MV-4-11 (cell line): ENCODE measurements around the gene DDX4.
"Not testable (repeated sequence)": the region's sequence is repeated elsewhere in the genome, so short reads cannot be mapped to it uniquely, and the experiment has no call there.

ENCODE experiments used
- DNase-seq: peaks from one replicate; lab custom pipeline; 2025; lab: John Stamatoyannopoulos, UW

DDX4 gene

DNA sequence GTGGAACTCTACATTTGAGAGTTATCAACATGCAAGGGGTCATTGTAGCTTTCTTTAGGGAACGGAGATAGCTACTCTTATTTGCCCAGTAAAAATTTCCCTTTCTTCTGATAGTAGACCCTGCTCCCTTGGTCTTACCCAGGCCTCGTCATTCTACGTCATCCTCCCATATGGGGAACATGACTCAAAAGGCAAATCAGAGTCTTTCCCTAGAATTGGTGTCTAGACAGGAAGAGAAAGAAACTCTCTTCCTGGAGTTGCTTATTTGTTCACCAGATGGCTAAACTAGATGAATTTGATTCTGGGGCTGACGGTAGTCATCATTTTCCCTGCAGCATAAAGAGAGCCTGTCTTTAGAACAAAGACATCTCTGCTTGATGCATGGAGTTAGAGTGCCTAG is 13.6 kb upstream of the DDX4 start:
- DNase-seq: no peak

DNA sequence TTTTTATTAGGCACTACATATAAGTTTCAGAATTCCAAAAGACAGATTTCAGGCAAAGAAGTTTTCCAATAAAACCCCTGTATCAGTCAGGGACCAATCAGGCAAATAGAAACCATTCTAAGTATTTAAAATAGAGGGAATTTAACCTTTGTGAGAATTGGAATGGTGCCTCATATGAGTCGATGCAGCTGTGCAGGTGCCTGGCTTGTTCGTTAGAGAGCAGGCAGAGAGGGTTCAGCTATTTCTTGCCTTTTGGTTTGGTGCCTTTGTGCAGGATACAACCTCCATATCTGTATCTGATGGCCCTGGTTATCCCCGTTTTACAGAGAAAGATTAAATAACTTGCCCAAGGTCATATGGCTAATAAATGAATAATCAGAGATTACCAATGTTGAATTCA is 6.0 kb upstream of the DDX4 start:
- DNase-seq: no peak

DNA sequence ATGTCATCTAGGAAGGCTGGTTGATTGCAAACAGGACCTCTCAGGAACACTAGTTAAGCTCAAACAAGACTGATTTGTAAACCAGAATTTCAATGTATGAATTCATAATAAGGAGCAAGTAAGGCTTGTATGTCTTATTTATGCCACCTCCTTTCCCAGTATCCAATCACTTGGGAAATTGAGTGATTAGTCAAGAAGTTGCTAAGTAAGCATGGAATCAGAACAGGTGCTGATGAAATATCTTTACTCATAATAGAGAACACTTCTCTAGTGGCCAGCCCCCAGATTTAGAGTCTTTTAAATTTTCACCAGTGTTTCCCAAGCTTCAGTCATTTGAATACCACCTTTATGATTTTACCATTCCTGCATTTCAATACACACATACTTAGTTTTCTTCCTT is 5.3 kb upstream of the DDX4 start:
- DNase-seq: no peak

DNA sequence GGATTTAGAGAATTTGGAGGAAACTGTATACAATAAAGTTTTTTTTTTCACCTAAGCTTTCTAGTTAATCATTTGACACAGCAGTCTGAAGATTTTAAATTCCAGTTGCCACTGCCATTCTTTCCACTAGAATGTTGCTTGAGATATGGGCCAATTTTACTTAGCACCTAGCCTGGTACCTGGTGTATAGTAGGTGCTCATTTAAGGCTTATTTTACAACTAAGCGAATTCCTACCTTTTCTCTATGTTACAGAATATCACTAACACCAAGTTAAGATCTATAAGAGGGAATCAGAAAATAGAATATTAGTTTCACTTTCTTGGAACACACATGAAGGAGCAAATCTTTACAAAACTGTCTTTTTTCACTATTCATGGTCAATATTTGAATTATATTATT is 3.2 kb upstream of the DDX4 start:
- no peak for DNase-seq

DNA sequence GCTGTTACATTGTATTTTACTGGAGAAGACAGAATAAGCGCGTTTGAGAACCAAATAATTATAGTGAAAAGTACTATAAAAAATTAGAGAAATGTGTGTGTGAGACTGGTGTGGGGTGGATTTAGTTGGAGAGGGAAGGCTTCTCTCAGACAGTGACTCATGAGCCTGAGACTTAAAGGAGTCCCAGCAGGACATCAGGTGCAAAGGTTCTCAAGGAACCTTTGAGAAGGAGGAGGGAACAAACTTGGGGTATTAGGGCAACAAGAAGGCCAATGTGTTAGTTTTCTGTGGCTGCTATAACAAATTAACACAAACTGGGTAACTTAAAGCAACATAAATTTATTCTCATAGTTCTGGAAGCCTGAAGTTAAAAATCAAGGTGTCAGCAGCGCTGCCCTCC is 4.9 kb downstream of the DDX4 start:
- no peak for DNase-seq

DNA sequence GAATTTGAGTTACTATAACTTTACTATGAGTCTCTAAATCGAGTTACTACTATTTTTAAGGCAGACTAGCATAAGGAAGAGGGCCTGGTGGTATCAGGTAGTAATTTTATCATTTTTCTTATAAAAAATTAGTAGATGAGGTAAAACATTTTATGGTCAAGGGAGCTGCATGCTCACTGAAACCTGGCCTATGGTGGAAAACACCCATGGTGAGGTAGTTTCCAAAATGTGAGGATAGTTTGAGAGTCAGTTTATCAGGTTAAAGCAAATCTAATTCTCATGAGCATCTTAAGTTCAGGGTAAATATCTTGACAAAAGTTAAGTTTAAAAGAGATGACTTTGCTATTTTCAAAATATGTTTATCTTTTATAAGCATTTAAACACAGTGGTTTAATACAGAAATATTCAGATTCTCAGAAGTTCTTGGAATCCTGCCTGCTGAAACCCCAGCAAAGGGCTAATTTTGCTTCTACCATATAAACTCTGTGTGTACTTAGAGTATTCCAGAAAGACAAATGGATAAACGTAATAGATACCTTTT is 10.0 kb downstream of the DDX4 start:
- DNase-seq: no peak

DNA sequence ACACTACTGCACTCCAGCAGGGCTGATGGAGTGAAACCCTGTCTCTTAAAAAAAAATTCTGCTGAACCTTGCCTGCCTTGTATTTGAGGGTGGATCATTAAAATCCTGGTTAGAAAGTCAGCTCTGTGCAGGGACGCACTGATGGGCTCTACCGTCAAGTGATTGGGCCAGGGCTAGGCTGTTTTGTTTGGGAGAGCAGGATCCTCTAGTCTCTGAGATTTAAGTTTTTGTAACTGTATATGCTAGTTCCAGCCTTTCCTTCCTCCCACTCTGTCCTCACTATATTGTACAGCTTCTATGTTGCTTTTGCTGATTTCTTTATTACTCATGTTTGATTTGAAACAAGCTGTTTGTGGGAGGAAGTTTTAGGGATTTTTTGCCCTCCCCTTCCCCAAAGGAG is 11.5 kb downstream of the DDX4 start:
- no peak for DNase-seq

DNA sequence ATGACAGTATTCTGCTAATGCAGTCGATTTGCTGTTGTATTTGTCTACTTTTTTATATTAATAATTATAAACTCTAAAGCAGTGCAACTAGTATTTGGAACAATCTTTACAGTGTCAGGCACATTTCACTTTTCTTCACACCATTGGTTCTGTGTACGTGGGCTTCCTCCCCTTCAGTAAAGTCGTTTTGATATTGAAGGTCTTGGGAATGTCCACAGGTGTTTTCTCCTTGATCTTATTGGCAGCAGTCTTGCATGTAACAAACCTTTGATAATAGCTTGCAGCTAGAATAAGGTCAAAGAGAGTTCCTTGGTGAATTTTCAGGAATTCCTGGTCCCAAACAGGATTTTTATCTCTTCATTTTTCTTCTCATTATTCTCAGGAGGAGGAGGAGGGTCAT is 12.2 kb downstream of the DDX4 start:
- DNase-seq: no peak

DNA sequence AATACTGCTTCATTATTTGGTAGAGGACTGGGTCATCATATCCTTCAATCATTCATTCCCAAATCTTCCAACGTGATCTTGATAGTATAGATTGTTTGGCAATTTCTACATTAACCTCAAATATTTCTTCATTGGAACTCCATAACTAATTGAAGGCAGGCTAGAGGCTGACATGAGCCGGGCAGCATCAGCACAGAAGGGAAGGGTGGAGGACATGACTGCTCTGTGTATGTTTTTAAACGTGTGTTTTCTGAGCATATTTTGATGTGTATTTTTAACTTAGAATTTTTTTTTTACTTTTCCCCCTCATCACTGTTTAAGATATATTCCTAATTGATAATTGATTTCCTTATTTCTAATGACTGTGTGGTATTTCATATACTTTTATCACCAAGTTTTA is 12.6 kb downstream of the DDX4 start:
- no peak for DNase-seq

DNA sequence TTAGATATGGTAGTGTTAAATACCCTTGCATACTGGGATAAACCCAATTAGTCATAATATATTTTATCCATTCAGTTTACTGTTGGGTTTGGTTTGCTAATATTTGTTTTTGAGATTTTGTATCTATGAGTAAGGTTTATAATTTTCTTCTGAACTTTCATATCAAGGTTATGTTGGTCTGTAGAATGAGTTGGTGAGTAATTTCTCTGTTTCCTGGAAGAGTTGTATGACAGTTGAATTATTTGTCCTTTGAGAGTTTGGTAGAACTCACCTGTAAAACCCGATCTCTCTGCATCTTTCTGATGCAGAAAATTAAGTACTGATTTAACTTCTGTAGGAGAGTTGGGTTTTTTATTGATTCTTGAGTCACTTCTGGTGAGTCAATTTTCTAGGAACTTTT is 20.4 kb downstream of the DDX4 start:
- no peak for DNase-seq

DNA sequence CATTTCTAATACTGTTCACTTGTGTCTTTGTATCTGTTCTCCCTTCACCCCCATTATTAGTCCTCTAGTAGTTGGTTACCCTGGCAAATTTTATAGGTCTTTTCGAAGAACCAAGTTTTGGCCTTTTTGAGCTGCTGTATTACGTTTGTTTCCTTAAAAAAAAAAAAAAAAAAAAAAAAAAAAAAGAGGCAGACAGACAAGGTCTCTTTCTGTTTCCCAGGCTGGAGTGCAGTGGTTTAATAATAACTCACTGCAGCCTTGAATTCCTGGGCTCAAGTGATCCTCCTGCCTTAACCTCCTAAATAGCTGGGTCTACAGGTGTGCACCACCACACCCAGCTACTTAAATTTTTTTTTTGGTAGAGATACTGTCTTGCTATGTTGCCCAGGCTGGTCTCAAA is 20.9 kb downstream of the DDX4 start:
- DNase-seq: no peak

DNA sequence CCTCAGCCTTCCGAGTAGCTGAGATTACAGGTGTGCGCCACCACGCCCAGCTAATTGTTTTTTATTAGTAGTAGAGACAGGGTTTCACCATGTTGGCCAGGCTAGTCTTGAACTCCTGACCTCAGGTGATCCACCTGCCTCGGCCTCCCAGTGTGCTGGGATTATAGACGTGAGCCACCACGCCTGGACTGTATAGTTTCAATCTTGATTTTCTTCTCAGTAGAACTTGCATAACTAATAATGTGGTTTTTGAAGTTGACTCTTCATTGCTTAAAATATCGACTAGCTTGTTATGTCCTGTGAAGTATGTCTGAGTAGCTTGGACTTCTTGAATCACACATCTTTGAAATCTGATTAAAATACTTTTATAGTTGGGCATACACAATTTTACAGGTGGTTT is 23.9 kb downstream of the DDX4 start:
- DNase-seq: not testable (repeated sequence)

DNA sequence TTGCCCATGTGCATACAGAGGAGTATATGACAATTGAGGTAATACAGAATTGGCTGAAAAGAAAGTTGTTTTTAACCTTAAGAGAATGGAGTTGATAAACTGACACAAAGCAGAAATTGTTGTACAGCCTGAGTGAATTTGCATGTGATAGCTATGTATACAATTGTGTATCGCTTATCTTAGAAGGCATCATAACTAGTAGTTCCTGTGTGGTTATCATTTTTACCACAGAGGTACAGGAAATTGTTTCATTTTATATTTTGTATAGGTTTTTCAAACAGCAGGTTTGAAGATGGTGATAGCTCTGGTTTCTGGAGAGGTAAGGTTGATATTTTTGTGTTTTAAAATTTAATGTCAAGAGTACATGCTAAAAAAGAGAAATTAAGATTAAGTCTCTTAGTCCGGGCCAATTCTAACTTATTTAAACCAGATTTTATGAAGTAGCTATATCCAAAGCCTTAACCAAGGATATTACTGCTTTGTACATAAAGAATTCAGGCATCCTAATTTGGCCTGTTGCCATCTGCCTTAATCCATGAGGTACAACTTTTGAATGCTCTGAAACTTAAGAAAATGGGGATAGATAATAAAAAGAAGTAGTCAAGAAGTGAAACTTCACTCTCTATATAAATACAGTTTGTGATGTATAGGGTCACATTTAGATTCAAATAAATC is 26.0 kb downstream of the DDX4 start:
- DNase-seq: no peak

DNA sequence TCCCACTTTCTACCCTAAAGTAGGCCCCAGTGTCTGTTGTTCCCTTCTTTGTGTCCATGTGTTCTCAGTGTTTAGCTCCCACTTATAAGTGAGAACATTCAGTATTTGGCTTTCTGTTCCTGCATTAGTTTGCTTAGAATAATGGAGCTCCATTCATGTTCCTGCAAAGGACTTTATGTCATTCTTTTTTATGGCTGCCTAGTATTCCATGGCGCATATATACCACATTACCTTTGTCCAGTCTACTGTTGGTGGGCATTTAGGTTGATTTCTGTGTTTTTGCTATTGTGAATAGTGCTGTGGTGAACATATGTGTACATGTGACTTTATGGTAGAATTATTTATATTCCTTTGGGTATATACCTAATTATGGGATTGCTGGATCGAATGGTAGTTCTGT is 30.4 kb downstream of the DDX4 start:
- DNase-seq: no peak

DNA sequence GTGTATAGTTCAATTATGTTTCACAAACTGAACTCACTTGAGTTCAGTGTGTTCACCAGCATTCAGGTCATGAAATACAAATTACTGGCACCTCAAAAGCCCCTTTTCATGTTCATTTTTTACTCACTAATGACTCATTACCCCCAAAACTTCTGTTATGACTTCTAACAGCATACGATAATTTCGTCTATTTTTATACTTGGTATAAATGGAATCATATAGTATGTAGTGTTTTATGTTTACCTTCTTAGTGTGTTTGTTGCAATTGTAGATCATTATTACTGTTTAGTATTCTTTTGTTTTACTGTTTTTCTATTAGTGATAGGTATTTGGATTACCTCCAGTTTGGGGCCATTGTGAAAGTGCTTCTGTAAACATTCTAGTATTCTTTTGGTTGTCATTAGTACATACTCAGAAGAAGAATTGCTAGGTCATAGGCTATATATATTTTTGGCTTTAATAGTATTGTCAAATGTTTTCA is 33.4 kb downstream of the DDX4 start:
- no peak for DNase-seq

DNA sequence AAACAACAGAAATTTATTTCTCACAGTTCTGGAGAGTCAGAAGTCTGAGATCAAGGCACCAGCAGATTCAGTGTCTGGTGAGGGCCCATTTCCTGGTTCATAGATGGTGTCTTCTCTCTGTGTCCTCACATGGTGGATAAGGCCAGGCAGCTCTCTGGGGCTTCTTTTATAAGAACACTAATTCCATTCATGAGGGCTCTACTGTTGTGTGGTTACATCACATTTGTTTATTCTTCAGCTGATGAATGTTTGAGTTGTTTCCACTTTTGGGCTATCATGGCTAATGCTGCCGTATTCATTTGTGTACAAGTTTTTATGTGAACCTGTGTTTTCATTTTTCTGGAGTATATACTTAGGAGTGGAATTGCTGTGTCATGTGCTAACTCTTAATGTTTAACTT is 35.2 kb downstream of the DDX4 start:
- no peak for DNase-seq

DNA sequence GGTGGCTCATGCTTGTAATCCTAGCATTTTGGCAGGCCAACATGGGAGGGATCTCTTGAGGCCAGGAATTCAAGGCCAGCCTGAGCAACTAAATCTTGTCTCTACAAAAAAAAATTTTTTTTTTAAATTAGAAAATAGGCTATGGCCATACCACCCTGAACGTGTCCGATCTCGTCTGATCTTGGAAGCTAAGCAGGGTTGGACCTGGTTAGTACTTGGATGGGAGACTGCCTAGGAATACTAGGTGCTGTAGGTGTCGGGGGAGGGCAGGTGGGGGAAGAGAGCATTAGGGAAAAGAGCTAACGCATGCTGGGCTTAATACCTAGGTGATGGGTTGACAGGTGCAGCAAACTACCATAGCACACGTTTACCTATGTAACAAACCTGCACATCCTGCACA is 39.5 kb downstream of the DDX4 start:
- DNase-seq: no peak

DNA sequence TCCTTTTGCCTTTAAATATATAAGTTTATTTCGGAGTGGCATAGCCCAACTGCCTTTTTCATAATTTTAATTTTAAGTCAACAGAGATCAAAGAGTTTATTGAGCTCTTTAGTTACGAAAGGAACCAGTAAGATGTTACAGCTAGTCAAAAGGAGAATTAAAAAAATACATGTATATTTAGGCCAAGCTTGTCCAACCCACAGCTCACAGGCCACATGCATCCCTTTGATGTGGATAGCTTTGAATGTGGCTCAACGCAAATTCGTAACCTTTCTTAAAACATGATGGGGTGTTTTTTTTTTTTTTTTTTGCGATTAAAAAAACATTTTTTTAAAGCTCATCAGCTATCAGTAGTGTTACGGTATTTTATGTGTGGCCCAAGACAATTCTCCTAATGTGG is 63.1 kb downstream of the DDX4 start:
- DNase-seq: no peak

DNA sequence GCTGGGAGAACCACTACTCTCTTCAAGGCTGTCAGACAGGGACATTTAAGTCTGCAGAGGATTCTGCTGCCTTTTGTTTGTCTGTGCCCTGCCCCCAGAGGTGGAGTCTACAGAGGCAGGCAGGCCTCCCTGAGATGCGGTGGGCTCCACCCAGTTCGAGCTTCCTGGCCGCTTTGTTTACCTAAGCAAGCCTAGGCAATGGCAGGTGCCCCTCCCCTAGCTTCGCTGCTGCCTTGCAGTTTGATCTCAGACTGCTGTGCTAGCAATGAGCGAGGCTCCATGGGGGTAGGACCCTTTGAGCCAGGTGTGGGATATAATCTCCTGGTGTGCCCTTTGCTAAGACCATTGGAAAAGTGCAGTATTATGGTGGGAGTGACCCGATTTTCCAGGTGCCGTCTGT is 71.0 kb downstream of the DDX4 start:
- not testable (repeated sequence) for DNase-seq

DNA sequence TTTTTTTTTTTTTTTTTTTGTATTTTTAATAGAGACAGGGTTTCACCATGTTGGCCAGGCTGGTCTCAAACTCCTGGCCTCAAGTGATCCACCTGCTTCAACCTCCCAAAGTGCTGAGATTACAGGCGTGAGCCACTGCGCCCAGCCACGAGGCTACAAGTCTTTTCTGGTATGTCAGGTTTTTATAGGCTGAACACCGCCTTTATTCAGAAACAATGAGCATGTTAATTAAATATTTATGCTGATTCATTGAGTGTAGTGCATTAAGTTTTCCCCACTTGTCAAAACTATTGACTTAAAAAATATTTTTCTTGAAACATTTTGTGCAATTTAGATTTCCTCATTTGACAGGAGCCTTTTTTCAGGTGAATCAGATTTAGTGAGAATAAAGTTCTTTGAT is 78.1 kb downstream of the DDX4 start:
- not testable (repeated sequence) for DNase-seq

DNA sequence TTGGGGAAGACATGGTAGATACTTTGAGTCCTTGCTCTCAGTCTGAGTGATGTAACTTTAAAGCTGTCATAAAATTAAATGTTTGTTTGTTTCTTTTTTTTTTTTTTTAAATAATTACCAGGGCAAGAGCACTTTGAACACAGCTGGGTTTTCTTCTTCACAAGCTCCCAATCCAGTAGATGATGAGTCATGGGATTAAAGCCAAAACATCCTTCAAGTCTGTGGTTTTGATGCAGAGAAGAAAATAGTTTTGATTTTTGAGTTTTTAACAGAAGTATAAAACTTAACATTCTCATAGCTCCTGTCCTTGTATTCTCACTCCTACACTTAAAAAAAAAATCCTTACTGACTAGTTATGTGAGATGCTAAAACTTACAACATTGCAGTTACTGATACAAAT is 78.5 kb downstream of the DDX4 start:
- DNase-seq: peak; percentile 55

DNA sequence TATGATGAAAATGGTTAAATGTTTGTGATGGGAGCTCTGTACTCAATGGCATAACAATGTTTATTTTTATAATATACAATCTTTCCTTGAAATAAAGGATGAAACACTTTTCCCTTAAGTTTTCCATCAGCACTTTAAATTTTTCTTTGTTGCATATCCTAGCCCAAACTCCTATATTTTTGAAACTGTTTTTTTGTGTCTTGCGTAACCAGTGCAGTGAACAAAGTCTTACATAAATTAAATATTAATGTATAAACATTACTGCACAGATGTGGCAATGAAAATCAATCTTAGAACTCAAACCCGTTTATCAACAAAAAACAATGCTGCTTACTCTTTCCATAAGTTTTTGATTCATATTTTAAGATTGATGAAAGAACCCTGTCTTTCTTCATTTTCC is 79.2 kb downstream of the DDX4 start:
- DNase-seq: no peak

DNA sequence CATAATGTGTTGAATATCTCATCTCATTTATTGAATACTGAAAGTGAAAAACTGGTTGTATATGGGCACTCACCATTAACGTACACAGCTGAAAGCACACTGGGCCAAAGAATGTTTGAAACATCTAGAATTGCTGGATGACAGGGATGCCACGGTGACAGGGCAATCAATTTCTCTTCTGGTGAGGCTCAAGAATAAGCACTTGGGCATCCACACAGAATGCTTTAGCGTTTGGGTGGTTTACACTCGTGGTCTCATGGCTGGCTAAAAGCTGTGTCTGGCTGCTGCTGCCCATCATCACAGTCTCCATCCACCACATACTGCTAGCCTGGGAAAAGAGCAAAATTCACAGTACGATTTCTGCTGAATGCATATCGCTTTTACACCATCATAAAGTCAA is 82.6 kb downstream of the DDX4 start:
- DNase-seq: no peak

DNA sequence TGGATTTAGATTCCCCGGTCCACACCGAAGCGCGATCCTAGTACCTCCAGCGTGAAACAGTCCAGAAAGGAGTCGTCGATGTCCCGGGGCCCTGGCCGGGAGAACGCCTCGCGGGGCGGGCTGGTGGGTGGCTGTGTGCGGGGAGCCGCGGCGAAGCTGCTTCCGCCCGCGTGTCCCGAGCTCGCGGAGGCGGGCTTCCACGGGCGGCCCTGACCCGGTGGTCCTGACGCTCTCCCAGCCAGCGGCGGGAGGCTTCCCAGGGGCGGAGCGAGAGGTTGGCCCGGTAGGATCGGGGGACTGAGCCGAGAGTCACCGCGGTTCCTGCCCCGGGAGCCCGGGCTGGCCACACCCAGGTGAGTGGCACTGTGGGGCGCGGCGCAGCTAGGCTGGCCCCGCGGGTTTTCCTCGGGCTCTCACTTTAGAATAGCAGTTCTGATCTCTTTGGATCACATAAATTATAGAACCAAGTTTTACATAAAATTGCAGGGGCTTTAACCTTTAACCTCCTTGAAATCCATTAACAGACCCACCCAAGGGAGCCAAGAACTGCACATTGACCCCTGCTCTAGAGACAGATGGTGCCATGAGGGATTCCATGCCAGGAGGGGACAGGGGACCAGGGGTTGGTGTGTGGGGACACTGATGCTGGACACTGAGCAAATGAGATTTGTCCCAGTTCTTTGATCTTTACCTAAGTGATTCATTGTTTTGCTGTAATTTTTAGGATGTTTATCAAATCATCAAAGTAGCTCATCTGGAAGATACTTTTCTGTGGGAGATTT is 84.1 kb downstream of the DDX4 start:
- no peak for DNase-seq
